Measurements from ENCODE around the gene HOXD8.

DNA sequence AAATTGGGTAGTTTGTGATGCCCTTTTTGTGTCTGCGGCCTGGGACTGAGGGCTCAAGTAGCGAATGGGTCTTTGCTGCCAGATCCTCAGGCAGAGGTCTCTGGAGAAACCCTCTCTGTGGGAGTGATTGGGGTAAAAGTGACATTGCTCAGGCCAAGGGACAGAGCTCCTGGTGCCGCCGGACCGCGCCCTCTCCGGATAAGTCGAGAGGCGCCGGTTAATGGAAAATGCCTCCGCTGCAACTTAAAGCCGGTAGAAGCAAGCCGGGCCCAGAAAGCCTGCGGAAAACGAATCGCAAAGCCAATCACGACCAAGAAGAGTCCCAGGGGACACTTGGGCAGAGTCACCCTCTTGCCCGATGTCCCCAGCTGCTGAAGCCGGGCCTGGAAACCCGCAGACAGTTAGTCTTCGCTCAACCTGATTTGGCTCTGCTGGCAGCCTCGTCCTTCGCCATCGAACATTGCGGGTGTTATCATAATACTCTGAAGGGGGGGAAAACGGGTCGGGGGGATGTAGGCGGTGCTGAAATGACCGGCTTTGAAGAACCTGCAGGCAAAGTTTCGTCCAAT is 30.3 kb upstream of the HOXD8 start:
- TF ChIP-seq, protein P1, sequence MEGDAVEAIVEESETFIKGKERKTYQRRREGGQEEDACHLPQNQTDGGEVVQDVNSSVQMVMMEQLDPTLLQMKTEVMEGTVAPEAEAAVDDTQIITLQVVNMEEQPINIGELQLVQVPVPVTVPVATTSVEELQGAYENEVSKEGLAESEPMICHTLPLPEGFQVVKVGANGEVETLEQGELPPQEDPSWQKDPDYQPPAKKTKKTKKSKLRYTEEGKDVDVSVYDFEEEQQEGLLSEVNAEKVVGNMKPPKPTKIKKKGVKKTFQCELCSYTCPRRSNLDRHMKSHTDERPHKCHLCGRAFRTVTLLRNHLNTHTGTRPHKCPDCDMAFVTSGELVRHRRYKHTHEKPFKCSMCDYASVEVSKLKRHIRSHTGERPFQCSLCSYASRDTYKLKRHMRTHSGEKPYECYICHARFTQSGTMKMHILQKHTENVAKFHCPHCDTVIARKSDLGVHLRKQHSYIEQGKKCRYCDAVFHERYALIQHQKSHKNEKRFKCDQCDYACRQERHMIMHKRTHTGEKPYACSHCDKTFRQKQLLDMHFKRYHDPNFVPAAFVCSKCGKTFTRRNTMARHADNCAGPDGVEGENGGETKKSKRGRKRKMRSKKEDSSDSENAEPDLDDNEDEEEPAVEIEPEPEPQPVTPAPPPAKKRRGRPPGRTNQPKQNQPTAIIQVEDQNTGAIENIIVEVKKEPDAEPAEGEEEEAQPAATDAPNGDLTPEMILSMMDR (IDR thresholded peaks at IDR 0.05): no peak
- no peak for TF ChIP-seq POLR2A (IDR thresholded peaks at IDR 0.05)
- no peak for TF ChIP-seq EP300 (IDR thresholded peaks at IDR 0.05; ENCODE audit: low read depth)
- no peak for TF ChIP-seq POLR2AphosphoS5 (IDR thresholded peaks at IDR 0.05)
